Measurements from ENCODE around the gene LZTR1.

- TF ChIP-seq CTCF (IDR thresholded peaks at IDR 0.05) = no peak
- no peak for TF ChIP-seq POLR2A (IDR thresholded peaks at IDR 0.05)
These were observed 6.4 kb upstream of the LZTR1 start for GRCh38 chr22:20975541-20976290.

Measured in testis (tissue), 2 donors.